ENCODE data around the gene THSD4.

THSD4 gene

DNA sequence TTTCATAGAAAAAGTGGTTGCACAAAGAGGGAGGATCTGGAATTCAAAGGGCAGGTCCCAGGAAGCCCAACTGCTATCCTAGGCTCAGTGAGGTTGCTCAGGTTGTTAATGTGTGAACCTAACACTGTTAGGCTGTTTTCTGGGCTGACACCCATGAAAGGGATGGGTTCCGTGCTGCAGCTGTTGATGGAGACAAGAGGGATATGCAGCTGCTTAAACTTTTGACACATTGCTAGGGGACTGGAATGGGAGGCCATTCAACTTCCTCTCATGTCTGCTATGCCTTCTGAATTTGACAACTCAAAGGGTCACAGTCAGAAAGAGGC is 497.1 kb downstream of the THSD4 start:
- no peak overlapping the region for H3K4me2 ChIP-seq (ENCODE audit: low read depth, low read length, poor library complexity, severe bottlenecking)
- H2AFZ ChIP-seq (ENCODE audit: low read length) = no peak overlapping the region
- no peaks in the 10 kb centered on the region for H3K4me1 ChIP-seq (ENCODE audit: insufficient read depth, low read length, poor library complexity, severe bottlenecking)
- H3F3A ChIP-seq (ENCODE audit: low read depth) = no peaks in the 10 kb centered on the region
- no peak overlapping the region for H3K9ac ChIP-seq (ENCODE audit: low read depth, low read length, poor library complexity, severe bottlenecking)
- no peaks in the 10 kb centered on the region for H4K20me1 ChIP-seq (ENCODE audit: insufficient read depth, low read length, poor library complexity, severe bottlenecking)
- no peak for TF ChIP-seq EZH2phosphoT487 (IDR thresholded peaks at IDR 0.05; ENCODE audit: borderline replicate concordance)
- TF ChIP-seq, protein P1, sequence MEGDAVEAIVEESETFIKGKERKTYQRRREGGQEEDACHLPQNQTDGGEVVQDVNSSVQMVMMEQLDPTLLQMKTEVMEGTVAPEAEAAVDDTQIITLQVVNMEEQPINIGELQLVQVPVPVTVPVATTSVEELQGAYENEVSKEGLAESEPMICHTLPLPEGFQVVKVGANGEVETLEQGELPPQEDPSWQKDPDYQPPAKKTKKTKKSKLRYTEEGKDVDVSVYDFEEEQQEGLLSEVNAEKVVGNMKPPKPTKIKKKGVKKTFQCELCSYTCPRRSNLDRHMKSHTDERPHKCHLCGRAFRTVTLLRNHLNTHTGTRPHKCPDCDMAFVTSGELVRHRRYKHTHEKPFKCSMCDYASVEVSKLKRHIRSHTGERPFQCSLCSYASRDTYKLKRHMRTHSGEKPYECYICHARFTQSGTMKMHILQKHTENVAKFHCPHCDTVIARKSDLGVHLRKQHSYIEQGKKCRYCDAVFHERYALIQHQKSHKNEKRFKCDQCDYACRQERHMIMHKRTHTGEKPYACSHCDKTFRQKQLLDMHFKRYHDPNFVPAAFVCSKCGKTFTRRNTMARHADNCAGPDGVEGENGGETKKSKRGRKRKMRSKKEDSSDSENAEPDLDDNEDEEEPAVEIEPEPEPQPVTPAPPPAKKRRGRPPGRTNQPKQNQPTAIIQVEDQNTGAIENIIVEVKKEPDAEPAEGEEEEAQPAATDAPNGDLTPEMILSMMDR (conservative IDR thresholded peaks at IDR 0.05; ENCODE audit: low read length) = no peak
- H3K36me3 ChIP-seq (ENCODE audit: insufficient read depth, low read length) = no peaks in the 10 kb centered on the region
- no peaks in the 10 kb centered on the region for H3K27me3 ChIP-seq (ENCODE audit: insufficient read depth, low read length, poor library complexity, severe bottlenecking)
- no peak overlapping the region for H3K4me3 ChIP-seq (ENCODE audit: low read length, poor library complexity, severe bottlenecking)
- H3K79me2 ChIP-seq (ENCODE audit: insufficient read depth, low read length) = no peaks in the 10 kb centered on the region
- no peaks in the 10 kb centered on the region for H3K9me3 ChIP-seq (ENCODE audit: insufficient read depth, low read depth, low read length)
- no peaks in the 10 kb centered on the region for H3K9me2 ChIP-seq (replicated peaks; ENCODE audit: low read depth, low read length)

DNA sequence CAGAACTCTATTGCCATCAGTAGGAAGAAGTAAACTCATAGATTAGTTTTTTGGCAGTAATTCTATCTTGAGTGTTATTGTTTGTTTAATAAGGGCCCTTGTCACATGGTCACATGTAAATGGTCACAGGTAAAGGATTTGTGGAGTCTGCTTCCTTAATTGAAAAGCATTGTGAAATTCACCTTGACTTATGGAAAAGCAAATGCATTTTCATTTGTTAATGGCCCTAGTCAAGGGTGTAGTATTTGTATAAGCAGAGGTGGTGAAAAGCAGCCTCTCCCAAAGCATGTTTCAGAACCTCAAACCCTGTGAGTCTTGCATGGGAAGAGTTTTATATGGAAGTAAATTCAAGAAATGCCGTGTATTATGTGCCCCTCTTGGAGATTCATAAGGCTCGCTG is 497.6 kb downstream of the THSD4 start:
- no peaks in the 10 kb centered on the region for H4K20me1 ChIP-seq (ENCODE audit: insufficient read depth, low read length, poor library complexity, severe bottlenecking)
- no peaks in the 10 kb centered on the region for H3K4me1 ChIP-seq (ENCODE audit: insufficient read depth, low read length, poor library complexity, severe bottlenecking)
- H3K9me2 ChIP-seq (replicated peaks; ENCODE audit: low read depth, low read length) = no peaks in the 10 kb centered on the region
- H3F3A ChIP-seq (ENCODE audit: low read depth) = no peaks in the 10 kb centered on the region
- TF ChIP-seq, protein P1 (conservative IDR thresholded peaks at IDR 0.05; ENCODE audit: low read length) = no peak
- TF ChIP-seq EZH2phosphoT487 (IDR thresholded peaks at IDR 0.05; ENCODE audit: borderline replicate concordance) = no peak
- no peak overlapping the region for H3K4me3 ChIP-seq (ENCODE audit: low read length, poor library complexity, severe bottlenecking)
- no peaks in the 10 kb centered on the region for H3K9me3 ChIP-seq (ENCODE audit: insufficient read depth, low read depth, low read length)
- H3K79me2 ChIP-seq (ENCODE audit: insufficient read depth, low read length) = no peaks in the 10 kb centered on the region
- no peaks in the 10 kb centered on the region for H3K27me3 ChIP-seq (ENCODE audit: insufficient read depth, low read length, poor library complexity, severe bottlenecking)
- no peaks in the 10 kb centered on the region for H3K36me3 ChIP-seq (ENCODE audit: insufficient read depth, low read length)
- H2AFZ ChIP-seq (ENCODE audit: low read length) = no peak overlapping the region
- no peak overlapping the region for H3K9ac ChIP-seq (ENCODE audit: low read depth, low read length, poor library complexity, severe bottlenecking)
- H3K4me2 ChIP-seq (ENCODE audit: low read depth, low read length, poor library complexity, severe bottlenecking) = no peak overlapping the region

DNA sequence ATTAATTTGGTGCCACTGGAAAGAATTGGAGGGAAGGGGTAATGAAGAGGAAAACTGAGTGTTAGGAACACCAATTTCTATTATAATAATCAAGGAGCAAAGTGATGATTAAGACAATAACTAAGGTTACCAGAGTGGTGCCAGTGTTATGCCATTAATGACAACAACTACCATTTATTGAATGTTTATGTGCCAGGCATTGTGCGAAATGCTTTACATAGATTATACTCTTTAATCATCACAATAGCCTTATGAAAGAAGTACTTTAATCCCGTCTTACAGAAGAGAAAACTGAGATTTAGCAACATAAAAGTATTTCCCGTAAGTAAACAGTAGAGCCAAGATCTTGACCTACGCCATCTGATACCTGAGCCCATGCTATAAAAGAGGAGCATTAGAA is 507.8 kb downstream of the THSD4 start:
- H3K4me1 ChIP-seq (ENCODE audit: insufficient read depth, low read length, poor library complexity, severe bottlenecking) = no peaks in the 10 kb centered on the region
- H2AFZ ChIP-seq (ENCODE audit: low read length) = no peak overlapping the region
- H3K36me3 ChIP-seq (ENCODE audit: insufficient read depth, low read length) = no peaks in the 10 kb centered on the region
- H4K20me1 ChIP-seq (ENCODE audit: insufficient read depth, low read length, poor library complexity, severe bottlenecking) = no peaks in the 10 kb centered on the region
- H3K4me2 ChIP-seq (ENCODE audit: low read depth, low read length, poor library complexity, severe bottlenecking) = no peak overlapping the region
- no peaks in the 10 kb centered on the region for H3K9me3 ChIP-seq (ENCODE audit: insufficient read depth, low read depth, low read length)
- no peaks in the 10 kb centered on the region for H3K9me2 ChIP-seq (replicated peaks; ENCODE audit: low read depth, low read length)
- no peaks in the 10 kb centered on the region for H3K79me2 ChIP-seq (ENCODE audit: insufficient read depth, low read length)
- H3K9ac ChIP-seq (ENCODE audit: low read depth, low read length, poor library complexity, severe bottlenecking) = no peak overlapping the region
- H3K4me3 ChIP-seq (ENCODE audit: low read length, poor library complexity, severe bottlenecking) = no peak overlapping the region
- no peaks in the 10 kb centered on the region for H3F3A ChIP-seq (ENCODE audit: low read depth)
- TF ChIP-seq, protein P1 (conservative IDR thresholded peaks at IDR 0.05; ENCODE audit: low read length) = no peak
- no peak for TF ChIP-seq EZH2phosphoT487 (IDR thresholded peaks at IDR 0.05; ENCODE audit: borderline replicate concordance)
- H3K27me3 ChIP-seq (ENCODE audit: insufficient read depth, low read length, poor library complexity, severe bottlenecking) = peaks cover 4% of the 10 kb centered on the region

Data from Loucy (cell line).